GM23338 (cell line): ENCODE results near the gene RASL11B. TPM values are rescaled to one million over a fixed set of nuclear protein-coding genes. Genes with fewer than 3 reads are reported as not detected.

Source experiments
- ATAC-seq: fragments of 200-7000 bp; cut with Tn5 transposase; 3 replicates; pipeline ENCODE4 v1.9.1; 2020
- DNase-seq: peaks from one replicate; pipeline ENCODE4 v3.0.0-alpha.2; 2015; ENCODE audit warnings: low spot score
- H2AFZ ChIP-seq: fragments of 200-600 bp; sonication (generic); 2 replicates; pipeline ENCODE4 v1.8.0; 2016; ENCODE audit warnings: antibody characterized with exemption, mild to moderate bottlenecking, moderate library complexity
- H3F3A ChIP-seq: fragments of 200-600 bp; sonication (generic); replicated peaks from 2 replicates; pipeline ENCODE4 v1.8.0; 2017; ENCODE audit warnings: antibody characterized with exemption, mixed run types, low read depth
- H3K27ac ChIP-seq: fragments of 200-600 bp; sonication (generic); 2 replicates; pipeline ENCODE4 v1.6.1; 2016; ENCODE audit warnings: low read depth
- H3K27me3 ChIP-seq: fragments of 200-600 bp; sonication (generic); 2 replicates; pipeline ENCODE4 v1.8.0; 2016; ENCODE audit warnings: mild to moderate bottlenecking, mixed run types, moderate library complexity; ENCODE audit not compliant: insufficient read depth
- H3K36me3 ChIP-seq: fragments of 200-600 bp; sonication (generic); 2 replicates; pipeline ENCODE4 v1.8.0; 2016; ENCODE audit warnings: mild to moderate bottlenecking; ENCODE audit not compliant: insufficient read depth
- H3K4me1 ChIP-seq: fragments of 200-600 bp; sonication (generic); 2 replicates; pipeline ENCODE4 v1.8.0; 2016; ENCODE audit warnings: mild to moderate bottlenecking, moderate library complexity; ENCODE audit not compliant: insufficient read depth
- H3K4me2 ChIP-seq: fragments of 200-600 bp; sonication (generic); 2 replicates; pipeline ENCODE4 v1.7.1; 2017; ENCODE audit warnings: mixed run types
- H3K4me3 ChIP-seq: fragments of 200-600 bp; sonication (generic); 2 replicates; pipeline ENCODE4 v1.6.1; 2016; ENCODE audit warnings: mixed run types
- H3K79me2 ChIP-seq: fragments of 200-600 bp; sonication (generic); replicated peaks from 2 replicates; pipeline ENCODE4 v1.8.0; 2017; ENCODE audit warnings: mild to moderate bottlenecking; ENCODE audit not compliant: insufficient read depth
- H3K9me2 ChIP-seq: fragments of 200-600 bp; sonication (generic); 2 replicates; pipeline ENCODE4 v1.8.0; 2017; ENCODE audit not compliant: insufficient read depth
- H4K20me1 ChIP-seq: fragments of 200-600 bp; sonication (generic); replicated peaks from 2 replicates; pipeline ENCODE4 v1.8.0; 2017; ENCODE audit warnings: mild to moderate bottlenecking; ENCODE audit not compliant: insufficient read depth
- H3K27ac Mint-ChIP-seq: 2 replicates; pipeline ENCODE4 v1.8.0; 2020; ENCODE audit warnings: inconsistent platforms, mild to moderate bottlenecking, moderate library complexity, mixed read lengths
- H3K27me3 Mint-ChIP-seq: 3 replicates; pipeline ENCODE4 v1.8.0; 2022; ENCODE audit warnings: low read depth, mild to moderate bottlenecking, moderate library complexity, mixed read lengths, inconsistent platforms; ENCODE audit not compliant: insufficient read depth, poor library complexity
- H3K36me3 Mint-ChIP-seq: 3 replicates; pipeline ENCODE4 v1.8.0; 2021; ENCODE audit warnings: low read depth, mild to moderate bottlenecking, inconsistent platforms, moderate library complexity, mixed read lengths
- H3K4me1 Mint-ChIP-seq: 3 replicates; pipeline ENCODE4 v1.8.0; 2020; ENCODE audit warnings: mild to moderate bottlenecking, inconsistent platforms, mixed read lengths
- H3K4me3 Mint-ChIP-seq: 3 replicates; pipeline ENCODE4 v1.8.0; 2021; ENCODE audit warnings: moderate library complexity, mild to moderate bottlenecking, inconsistent platforms, mixed read lengths
- H3K9me3 Mint-ChIP-seq: 3 replicates; pipeline ENCODE4 v1.8.0; 2020; ENCODE audit warnings: moderate library complexity, mild to moderate bottlenecking, inconsistent platforms, mixed read lengths
- CREB1 ChIP-seq: fragments of 250-450 bp; sonication (Bioruptor Pico); IDR thresholded peaks from 2 replicates; pipeline ENCODE4 v1.5.0; 2020; ENCODE audit warnings: low read depth, mild to moderate bottlenecking, moderate library complexity
- EZH2 ChIP-seq: fragments of 200-600 bp; sonication (generic); IDR thresholded peaks from one replicate; pipeline ENCODE4 v1.8.0; 2017; ENCODE audit warnings: antibody characterized with exemption, mild to moderate bottlenecking, low read depth; ENCODE audit not compliant: unreplicated experiment
- EZH2phosphoT487 ChIP-seq: fragments of 200-600 bp; sonication (generic); IDR thresholded peaks from one replicate; pipeline ENCODE4 v1.8.1; 2018; ENCODE audit warnings: antibody characterized with exemption; ENCODE audit not compliant: unreplicated experiment
- JUNB ChIP-seq: IDR thresholded peaks from one replicate; pipeline ENCODE4 v1.6.1; 2016; ENCODE audit warnings: antibody characterized with exemption; ENCODE audit not compliant: unreplicated experiment
- NANOG ChIP-seq: IDR thresholded peaks from 2 replicates; pipeline ENCODE4 v1.6.1; 2016; ENCODE audit warnings: antibody characterized with exemption, borderline replicate concordance
- POLR2AphosphoS5 ChIP-seq: IDR thresholded peaks from 2 replicates; pipeline ENCODE4 v1.6.1; 2016; ENCODE audit warnings: antibody characterized with exemption, low read depth
- STAT1 ChIP-seq: IDR thresholded peaks from one replicate; pipeline ENCODE4 v1.6.1; 2016; ENCODE audit warnings: antibody characterized with exemption; ENCODE audit not compliant: unreplicated experiment
- ZNF114 ChIP-seq: fragments of 250-450 bp; sonication (Bioruptor Pico); IDR thresholded peaks from 2 replicates; pipeline ENCODE4 v1.5.0; 2020; ENCODE audit warnings: mild to moderate bottlenecking, moderate library complexity
- ZNF331 ChIP-seq: fragments of 250-450 bp; sonication (Bioruptor Pico); IDR thresholded peaks from 2 replicates; pipeline ENCODE4 v1.5.0; 2020; ENCODE audit warnings: low read depth, mild to moderate bottlenecking, moderate library complexity
- polyA plus RNA-seq: library from polyadenylated mRNA; unstranded; fragments of >200 nt; fragmentation: Nextera tagmentation; extraction: Ambion mirVana; gene quantifications from 2 replicates; pipeline ENCODE4 v1.2.1, GENCODE V29; 2016
- total RNA-seq: library from RNA; depleted of rRNA; stranded (reverse); fragments of >200 nt; shearing (Covaris generic); gene quantifications from 2 replicates; pipeline ENCODE4 v1.2.3, GENCODE V29; 2014
- TF ChIP-seq, protein P1 (sequence below): IDR thresholded peaks from 2 replicates; pipeline ENCODE4 v1.6.1; 2016; ENCODE audit warnings: antibody characterized with exemption
- TF ChIP-seq, protein P2 (sequence below): IDR thresholded peaks from one replicate; pipeline ENCODE4 v1.6.1; 2018; ENCODE audit warnings: antibody characterized with exemption; ENCODE audit not compliant: unreplicated experiment
- TF ChIP-seq, protein P3 (sequence below): fragments of 250-450 bp; sonication (Bioruptor Pico); IDR thresholded peaks from 2 replicates; pipeline ENCODE4 v1.5.0; 2020; ENCODE audit warnings: mild to moderate bottlenecking, moderate library complexity
- TF ChIP-seq, protein P4 (sequence below), 2 experiments: fragments of 200-600 bp in 1 of 2; sonication (generic) in 1 of 2; conservative IDR thresholded peaks; 2 replicates each; pipeline versions ENCODE4 v1.5.1 to v1.6.1; 2016 to 2017; ENCODE audit warnings: antibody characterized with exemption in 2 of 2, low read depth in 2 of 2, mild to moderate bottlenecking in 2 of 2, moderate library complexity in 1 of 2

Gene RASL11B
- total and polyA plus RNA-seq, 2 experiments from 2014 or later: 69.7 to 100.0 TPM

DNA sequence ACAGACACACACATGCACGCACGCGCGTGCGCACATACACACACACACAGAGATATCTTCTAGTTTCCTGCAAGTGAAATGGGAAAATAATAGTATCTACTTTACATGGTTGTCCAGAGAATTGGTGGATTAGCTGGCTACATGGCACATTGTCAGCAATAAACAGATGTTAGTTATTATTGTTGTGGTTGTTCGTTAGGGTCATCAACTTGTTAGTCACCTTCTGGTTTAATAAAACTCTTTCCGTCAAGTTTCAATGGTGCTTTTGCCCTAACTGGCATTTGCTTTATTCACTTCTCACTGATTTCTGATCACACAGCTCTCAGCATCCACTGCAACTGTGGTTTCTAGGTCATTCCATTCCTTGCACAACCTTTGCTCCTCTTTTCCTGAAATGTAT, 25.4 kb upstream of the RASL11B start:
- peaks cover 73% of the 10 kb centered on the region for H3K4me1 Mint-ChIP-seq

More for the DNA sequence above, 25.4 kb upstream of the RASL11B start:
- no peak for DNase-seq
- Histone ChIP-seq H2AFZ (no peak overlapping the region), H3F3A (peaks cover 5% of the 10 kb centered on the region), H3K36me3 (no peaks in the 10 kb centered on the region), H3K27ac (peak overlapping the region; percentile 94), H3K27me3 (no peaks in the 10 kb centered on the region), H3K79me2 (no peaks in the 10 kb centered on the region), H3K4me2 (no peak overlapping the region), H4K20me1 (no peaks in the 10 kb centered on the region), H3K4me3 (no peak overlapping the region), H3K9me2 (peaks cover 13% of the 10 kb centered on the region), H3K4me1 (peaks cover 38% of the 10 kb centered on the region)
- Mint-ChIP-seq H3K36me3 (peaks cover 10% of the 10 kb centered on the region; the same call in 2 of the 3 replicates), H3K27me3 (peaks cover 4% of the 10 kb centered on the region), H3K27ac (peak overlapping the region; percentile 92), H3K4me3 (no peak overlapping the region), H3K9me3 (no peaks in the 10 kb centered on the region; the same call in 2 of the 3 replicates)
- TF ChIP-seq STAT1 (no peak), NANOG (no peak), POLR2AphosphoS5 (no peak), EZH2phosphoT487 (no peak), JUNB (no peak), EZH2 (no peak), CREB1 (CRISPR knock-in tag) (no peak), ZNF331 (no peak), ZNF114 (CRISPR knock-in tag) (no peak)
- TF ChIP-seq, protein P1, sequence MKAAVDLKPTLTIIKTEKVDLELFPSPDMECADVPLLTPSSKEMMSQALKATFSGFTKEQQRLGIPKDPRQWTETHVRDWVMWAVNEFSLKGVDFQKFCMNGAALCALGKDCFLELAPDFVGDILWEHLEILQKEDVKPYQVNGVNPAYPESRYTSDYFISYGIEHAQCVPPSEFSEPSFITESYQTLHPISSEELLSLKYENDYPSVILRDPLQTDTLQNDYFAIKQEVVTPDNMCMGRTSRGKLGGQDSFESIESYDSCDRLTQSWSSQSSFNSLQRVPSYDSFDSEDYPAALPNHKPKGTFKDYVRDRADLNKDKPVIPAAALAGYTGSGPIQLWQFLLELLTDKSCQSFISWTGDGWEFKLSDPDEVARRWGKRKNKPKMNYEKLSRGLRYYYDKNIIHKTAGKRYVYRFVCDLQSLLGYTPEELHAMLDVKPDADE: no peak
- TF ChIP-seq, protein P2, sequence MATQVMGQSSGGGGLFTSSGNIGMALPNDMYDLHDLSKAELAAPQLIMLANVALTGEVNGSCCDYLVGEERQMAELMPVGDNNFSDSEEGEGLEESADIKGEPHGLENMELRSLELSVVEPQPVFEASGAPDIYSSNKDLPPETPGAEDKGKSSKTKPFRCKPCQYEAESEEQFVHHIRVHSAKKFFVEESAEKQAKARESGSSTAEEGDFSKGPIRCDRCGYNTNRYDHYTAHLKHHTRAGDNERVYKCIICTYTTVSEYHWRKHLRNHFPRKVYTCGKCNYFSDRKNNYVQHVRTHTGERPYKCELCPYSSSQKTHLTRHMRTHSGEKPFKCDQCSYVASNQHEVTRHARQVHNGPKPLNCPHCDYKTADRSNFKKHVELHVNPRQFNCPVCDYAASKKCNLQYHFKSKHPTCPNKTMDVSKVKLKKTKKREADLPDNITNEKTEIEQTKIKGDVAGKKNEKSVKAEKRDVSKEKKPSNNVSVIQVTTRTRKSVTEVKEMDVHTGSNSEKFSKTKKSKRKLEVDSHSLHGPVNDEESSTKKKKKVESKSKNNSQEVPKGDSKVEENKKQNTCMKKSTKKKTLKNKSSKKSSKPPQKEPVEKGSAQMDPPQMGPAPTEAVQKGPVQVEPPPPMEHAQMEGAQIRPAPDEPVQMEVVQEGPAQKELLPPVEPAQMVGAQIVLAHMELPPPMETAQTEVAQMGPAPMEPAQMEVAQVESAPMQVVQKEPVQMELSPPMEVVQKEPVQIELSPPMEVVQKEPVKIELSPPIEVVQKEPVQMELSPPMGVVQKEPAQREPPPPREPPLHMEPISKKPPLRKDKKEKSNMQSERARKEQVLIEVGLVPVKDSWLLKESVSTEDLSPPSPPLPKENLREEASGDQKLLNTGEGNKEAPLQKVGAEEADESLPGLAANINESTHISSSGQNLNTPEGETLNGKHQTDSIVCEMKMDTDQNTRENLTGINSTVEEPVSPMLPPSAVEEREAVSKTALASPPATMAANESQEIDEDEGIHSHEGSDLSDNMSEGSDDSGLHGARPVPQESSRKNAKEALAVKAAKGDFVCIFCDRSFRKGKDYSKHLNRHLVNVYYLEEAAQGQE: no peak
- TF ChIP-seq, protein P3, sequence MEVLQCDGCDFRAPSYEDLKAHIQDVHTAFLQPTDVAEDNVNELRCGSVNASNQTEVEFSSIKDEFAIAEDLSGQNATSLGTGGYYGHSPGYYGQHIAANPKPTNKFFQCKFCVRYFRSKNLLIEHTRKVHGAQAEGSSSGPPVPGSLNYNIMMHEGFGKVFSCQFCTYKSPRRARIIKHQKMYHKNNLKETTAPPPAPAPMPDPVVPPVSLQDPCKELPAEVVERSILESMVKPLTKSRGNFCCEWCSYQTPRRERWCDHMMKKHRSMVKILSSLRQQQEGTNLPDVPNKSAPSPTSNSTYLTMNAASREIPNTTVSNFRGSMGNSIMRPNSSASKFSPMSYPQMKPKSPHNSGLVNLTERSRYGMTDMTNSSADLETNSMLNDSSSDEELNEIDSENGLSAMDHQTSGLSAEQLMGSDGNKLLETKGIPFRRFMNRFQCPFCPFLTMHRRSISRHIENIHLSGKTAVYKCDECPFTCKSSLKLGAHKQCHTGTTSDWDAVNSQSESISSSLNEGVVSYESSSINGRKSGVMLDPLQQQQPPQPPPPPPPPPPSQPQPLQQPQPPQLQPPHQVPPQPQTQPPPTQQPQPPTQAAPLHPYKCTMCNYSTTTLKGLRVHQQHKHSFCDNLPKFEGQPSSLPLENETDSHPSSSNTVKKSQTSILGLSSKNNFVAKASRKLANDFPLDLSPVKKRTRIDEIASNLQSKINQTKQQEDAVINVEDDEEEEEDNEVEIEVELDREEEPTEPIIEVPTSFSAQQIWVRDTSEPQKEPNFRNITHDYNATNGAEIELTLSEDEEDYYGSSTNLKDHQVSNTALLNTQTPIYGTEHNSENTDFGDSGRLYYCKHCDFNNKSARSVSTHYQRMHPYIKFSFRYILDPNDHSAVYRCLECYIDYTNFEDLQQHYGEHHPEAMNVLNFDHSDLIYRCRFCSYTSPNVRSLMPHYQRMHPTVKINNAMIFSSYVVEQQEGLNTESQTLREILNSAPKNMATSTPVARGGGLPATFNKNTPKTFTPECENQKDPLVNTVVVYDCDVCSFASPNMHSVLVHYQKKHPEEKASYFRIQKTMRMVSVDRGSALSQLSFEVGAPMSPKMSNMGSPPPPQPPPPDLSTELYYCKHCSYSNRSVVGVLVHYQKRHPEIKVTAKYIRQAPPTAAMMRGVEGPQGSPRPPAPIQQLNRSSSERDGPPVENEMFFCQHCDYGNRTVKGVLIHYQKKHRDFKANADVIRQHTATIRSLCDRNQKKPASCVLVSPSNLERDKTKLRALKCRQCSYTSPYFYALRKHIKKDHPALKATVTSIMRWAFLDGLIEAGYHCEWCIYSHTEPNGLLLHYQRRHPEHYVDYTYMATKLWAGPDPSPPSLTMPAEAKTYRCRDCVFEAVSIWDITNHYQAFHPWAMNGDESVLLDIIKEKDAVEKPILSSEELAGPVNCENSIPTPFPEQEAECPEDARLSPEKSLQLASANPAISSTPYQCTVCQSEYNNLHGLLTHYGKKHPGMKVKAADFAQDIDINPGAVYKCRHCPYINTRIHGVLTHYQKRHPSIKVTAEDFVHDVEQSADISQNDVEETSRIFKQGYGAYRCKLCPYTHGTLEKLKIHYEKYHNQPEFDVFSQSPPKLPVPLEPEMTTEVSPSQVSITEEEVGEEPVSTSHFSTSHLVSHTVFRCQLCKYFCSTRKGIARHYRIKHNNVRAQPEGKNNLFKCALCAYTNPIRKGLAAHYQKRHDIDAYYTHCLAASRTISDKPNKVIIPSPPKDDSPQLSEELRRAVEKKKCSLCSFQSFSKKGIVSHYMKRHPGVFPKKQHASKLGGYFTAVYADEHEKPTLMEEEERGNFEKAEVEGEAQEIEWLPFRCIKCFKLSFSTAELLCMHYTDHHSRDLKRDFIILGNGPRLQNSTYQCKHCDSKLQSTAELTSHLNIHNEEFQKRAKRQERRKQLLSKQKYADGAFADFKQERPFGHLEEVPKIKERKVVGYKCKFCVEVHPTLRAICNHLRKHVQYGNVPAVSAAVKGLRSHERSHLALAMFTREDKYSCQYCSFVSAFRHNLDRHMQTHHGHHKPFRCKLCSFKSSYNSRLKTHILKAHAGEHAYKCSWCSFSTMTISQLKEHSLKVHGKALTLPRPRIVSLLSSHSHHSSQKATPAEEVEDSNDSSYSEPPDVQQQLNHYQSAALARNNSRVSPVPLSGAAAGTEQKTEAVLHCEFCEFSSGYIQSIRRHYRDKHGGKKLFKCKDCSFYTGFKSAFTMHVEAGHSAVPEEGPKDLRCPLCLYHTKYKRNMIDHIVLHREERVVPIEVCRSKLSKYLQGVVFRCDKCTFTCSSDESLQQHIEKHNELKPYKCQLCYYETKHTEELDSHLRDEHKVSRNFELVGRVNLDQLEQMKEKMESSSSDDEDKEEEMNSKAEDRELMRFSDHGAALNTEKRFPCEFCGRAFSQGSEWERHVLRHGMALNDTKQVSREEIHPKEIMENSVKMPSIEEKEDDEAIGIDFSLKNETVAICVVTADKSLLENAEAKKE (CRISPR knock-in tag): no peak
- TF ChIP-seq, protein P4, sequence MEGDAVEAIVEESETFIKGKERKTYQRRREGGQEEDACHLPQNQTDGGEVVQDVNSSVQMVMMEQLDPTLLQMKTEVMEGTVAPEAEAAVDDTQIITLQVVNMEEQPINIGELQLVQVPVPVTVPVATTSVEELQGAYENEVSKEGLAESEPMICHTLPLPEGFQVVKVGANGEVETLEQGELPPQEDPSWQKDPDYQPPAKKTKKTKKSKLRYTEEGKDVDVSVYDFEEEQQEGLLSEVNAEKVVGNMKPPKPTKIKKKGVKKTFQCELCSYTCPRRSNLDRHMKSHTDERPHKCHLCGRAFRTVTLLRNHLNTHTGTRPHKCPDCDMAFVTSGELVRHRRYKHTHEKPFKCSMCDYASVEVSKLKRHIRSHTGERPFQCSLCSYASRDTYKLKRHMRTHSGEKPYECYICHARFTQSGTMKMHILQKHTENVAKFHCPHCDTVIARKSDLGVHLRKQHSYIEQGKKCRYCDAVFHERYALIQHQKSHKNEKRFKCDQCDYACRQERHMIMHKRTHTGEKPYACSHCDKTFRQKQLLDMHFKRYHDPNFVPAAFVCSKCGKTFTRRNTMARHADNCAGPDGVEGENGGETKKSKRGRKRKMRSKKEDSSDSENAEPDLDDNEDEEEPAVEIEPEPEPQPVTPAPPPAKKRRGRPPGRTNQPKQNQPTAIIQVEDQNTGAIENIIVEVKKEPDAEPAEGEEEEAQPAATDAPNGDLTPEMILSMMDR (conservative IDR thresholded peaks at IDR 0.05; ENCODE audit: low read depth in 2 of 2): no peak
- ATAC-seq: no peak
